ENCODE measurements around the gene VIPR1.

- TF ChIP-seq MAX (IDR thresholded peaks at IDR 0.05; ENCODE audit: low read depth, low read length) (no peak), CTCF (IDR thresholded peaks at IDR 0.05; ENCODE audit: low read depth, low read length) (no peak)
Observed at GRCh38 chr3:42516443-42516842, 14.0 kb downstream of the VIPR1 start.

All from NB4 (cell line).